PC-3 (cell line): ENCODE results near the gene CCDC142. TPM values are rescaled to one million over a fixed set of nuclear protein-coding genes. Genes with fewer than 3 reads are reported as not detected.

Experiments used
- ATAC-seq: fragments of 200-7000 bp; cut with Tn5 transposase; 2 replicates; pipeline ENCODE4 v1.9.1; 2020; ENCODE audit warnings: mild to moderate bottlenecking, moderate library complexity
- BruUV-seq: library from RNA; stranded (reverse); fragments of 400-500 nt; replicated peaks from 2 replicates; lab custom pipeline; 2021; lab: Mats Ljungman, UMichigan
- CTCF ChIA-PET: fragments of 300-600 bp; sonication (Branson Sonifier 250); formaldehyde crosslinking; loops from one replicate; lab custom pipeline; 2022; ENCODE audit warnings: antibody characterized with exemption; lab: Charles Lee
- POLR2A ChIA-PET: fragments of 300-600 bp; sonication (Branson Sonifier 250); formaldehyde crosslinking; loops from one replicate; lab custom pipeline; 2022; ENCODE audit warnings: antibody characterized with exemption; ENCODE audit not compliant: unreplicated experiment; lab: Charles Lee
- DNase-seq: peaks from one replicate; pipeline ENCODE4 v3.0.0-alpha.2; 2015
- H2AFZ ChIP-seq: fragments of 300-600 bp; sonication (generic); 2 replicates; pipeline ENCODE4 v1.6.0; 2016; ENCODE audit warnings: antibody characterized with exemption, low read length
- H3F3A ChIP-seq: fragments of 300-600 bp; sonication (generic); one replicate; pipeline ENCODE4 v1.6.0; 2017; ENCODE audit warnings: antibody characterized with exemption, low read length, control low read depth, mild to moderate bottlenecking; ENCODE audit not compliant: unreplicated experiment
- H3K27ac ChIP-seq: fragments of 300-600 bp; sonication (generic); 2 replicates; pipeline ENCODE4 v1.5.1; 2016; ENCODE audit warnings: mild to moderate bottlenecking, low read length
- H3K27me3 ChIP-seq: fragments of 300-600 bp; sonication (generic); 2 replicates; pipeline ENCODE4 v1.6.1; 2016; ENCODE audit warnings: low read length, mixed read lengths
- H3K36me3 ChIP-seq: fragments of 300-600 bp; sonication (generic); 2 replicates; pipeline ENCODE4 v1.6.1; 2016; ENCODE audit warnings: low read depth, mixed run types, low read length, mixed read lengths
- H3K4me1 ChIP-seq: fragments of 300-600 bp; sonication (generic); 2 replicates; pipeline ENCODE4 v1.5.1; 2016; ENCODE audit warnings: low read length; ENCODE audit not compliant: insufficient read depth
- H3K4me2 ChIP-seq: fragments of 300-600 bp; sonication (generic); 2 replicates; pipeline ENCODE4 v1.6.0; 2016; ENCODE audit warnings: low read length
- H3K4me3 ChIP-seq: fragments of 300-600 bp; sonication (generic); 2 replicates; pipeline ENCODE4 v1.5.1; 2016; ENCODE audit warnings: mild to moderate bottlenecking, low read length, mixed read lengths
- H3K79me2 ChIP-seq: fragments of 300-600 bp; sonication (generic); 2 replicates; pipeline ENCODE4 v1.6.1; 2017; ENCODE audit warnings: low read length, mixed read lengths
- H3K9ac ChIP-seq: fragments of 300-600 bp; sonication (generic); 2 replicates; pipeline ENCODE4 v1.6.0; 2016; ENCODE audit warnings: mild to moderate bottlenecking, low read length
- H3K9me2 ChIP-seq: fragments of 300-600 bp; sonication (generic); replicated peaks from 2 replicates; pipeline ENCODE4 v1.6.1; 2016; ENCODE audit warnings: mixed run types, low read length, mixed read lengths
- H3K9me3 ChIP-seq: fragments of 300-600 bp; sonication (generic); 2 replicates; pipeline ENCODE4 v1.6.1; 2016; ENCODE audit warnings: low read length, mixed read lengths
- H4K20me1 ChIP-seq: fragments of 300-600 bp; sonication (generic); 2 replicates; pipeline ENCODE4 v1.6.1; 2016; ENCODE audit warnings: low read length, mixed read lengths
- EZH2 ChIP-seq: fragments of 300-600 bp; sonication (generic); IDR thresholded peaks from one replicate; pipeline ENCODE4 v1.6.1; 2017; ENCODE audit warnings: antibody characterized with exemption, mild to moderate bottlenecking, low read length; ENCODE audit not compliant: unreplicated experiment
- EZH2phosphoT487 ChIP-seq: fragments of 300-600 bp; sonication (generic); IDR thresholded peaks from 2 replicates; pipeline ENCODE4 v1.6.1; 2018; ENCODE audit warnings: mild to moderate bottlenecking, antibody characterized with exemption, low read length, borderline replicate concordance
- intact Hi-C: fragments of 100-400 bp; cut with micrococcal nuclease; formaldehyde crosslinking; loops from 2 replicates; pipeline ENCODE4 v1.9.0; 2023
- total RNA-seq: library from RNA; depleted of rRNA; stranded (reverse); fragments of >200 nt; gene quantifications from 2 replicates; pipeline ENCODE4 v1.2.3, GENCODE V29; 2014
- TF ChIP-seq, protein P1 (sequence below): fragments of 300-600 bp; sonication (generic); conservative IDR thresholded peaks from 2 replicates; pipeline ENCODE4 v1.5.1; 2017; ENCODE audit warnings: antibody characterized with exemption, low read depth, mild to moderate bottlenecking, low read length

Gene CCDC142
- total RNA-seq, 1 experiment from 2014 or later, result 14.7 TPM

DNA sequence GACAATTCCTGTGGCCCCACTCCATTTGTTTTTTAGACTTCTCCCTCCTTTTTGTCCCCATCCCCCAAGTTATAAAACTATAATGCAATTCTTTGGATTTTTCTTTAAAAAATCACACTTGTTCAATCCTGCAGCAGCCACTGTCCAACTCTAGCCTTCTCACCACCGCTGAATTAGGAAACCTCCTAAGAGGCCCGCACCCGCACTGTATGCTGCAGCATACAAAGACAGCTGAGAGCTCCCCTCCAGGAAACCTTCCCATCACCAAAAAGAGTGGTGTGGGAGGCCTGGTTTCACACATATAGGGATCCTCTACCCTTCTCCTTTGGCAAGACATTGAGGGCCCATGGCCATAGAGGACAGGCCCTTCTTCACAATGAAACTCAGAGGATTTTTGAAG is 21.8 kb upstream of the CCDC142 start:
- BruUV-seq, result no TSS peak
- intact Hi-C loops, result no loop called here
- CTCF ChIA-PET, result no interaction called here
- Histone ChIP-seq H3K4me2 (no peak overlapping the region; the same call in 1 of the 2 replicates), H3F3A (no peaks in the 10 kb centered on the region), H3K9ac (no peak overlapping the region), H3K27ac (no peak overlapping the region), H3K9me2 (no peaks in the 10 kb centered on the region), H3K27me3 (no peaks in the 10 kb centered on the region), H3K36me3 (peaks cover 7% of the 10 kb centered on the region), H3K79me2 (peaks cover 22% of the 10 kb centered on the region), H2AFZ (no peak overlapping the region), H3K4me1 (peaks cover 18% of the 10 kb centered on the region), H3K9me3 (no peaks in the 10 kb centered on the region), H4K20me1 (no peaks in the 10 kb centered on the region), H3K4me3 (no peak overlapping the region)
- DNase-seq (no peak), ATAC-seq (no peak)
- POLR2A ChIA-PET, result no interaction called here
- TF ChIP-seq EZH2 (no peak), EZH2phosphoT487 (no peak)
- TF ChIP-seq, protein P1, sequence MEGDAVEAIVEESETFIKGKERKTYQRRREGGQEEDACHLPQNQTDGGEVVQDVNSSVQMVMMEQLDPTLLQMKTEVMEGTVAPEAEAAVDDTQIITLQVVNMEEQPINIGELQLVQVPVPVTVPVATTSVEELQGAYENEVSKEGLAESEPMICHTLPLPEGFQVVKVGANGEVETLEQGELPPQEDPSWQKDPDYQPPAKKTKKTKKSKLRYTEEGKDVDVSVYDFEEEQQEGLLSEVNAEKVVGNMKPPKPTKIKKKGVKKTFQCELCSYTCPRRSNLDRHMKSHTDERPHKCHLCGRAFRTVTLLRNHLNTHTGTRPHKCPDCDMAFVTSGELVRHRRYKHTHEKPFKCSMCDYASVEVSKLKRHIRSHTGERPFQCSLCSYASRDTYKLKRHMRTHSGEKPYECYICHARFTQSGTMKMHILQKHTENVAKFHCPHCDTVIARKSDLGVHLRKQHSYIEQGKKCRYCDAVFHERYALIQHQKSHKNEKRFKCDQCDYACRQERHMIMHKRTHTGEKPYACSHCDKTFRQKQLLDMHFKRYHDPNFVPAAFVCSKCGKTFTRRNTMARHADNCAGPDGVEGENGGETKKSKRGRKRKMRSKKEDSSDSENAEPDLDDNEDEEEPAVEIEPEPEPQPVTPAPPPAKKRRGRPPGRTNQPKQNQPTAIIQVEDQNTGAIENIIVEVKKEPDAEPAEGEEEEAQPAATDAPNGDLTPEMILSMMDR, result no peak

DNA sequence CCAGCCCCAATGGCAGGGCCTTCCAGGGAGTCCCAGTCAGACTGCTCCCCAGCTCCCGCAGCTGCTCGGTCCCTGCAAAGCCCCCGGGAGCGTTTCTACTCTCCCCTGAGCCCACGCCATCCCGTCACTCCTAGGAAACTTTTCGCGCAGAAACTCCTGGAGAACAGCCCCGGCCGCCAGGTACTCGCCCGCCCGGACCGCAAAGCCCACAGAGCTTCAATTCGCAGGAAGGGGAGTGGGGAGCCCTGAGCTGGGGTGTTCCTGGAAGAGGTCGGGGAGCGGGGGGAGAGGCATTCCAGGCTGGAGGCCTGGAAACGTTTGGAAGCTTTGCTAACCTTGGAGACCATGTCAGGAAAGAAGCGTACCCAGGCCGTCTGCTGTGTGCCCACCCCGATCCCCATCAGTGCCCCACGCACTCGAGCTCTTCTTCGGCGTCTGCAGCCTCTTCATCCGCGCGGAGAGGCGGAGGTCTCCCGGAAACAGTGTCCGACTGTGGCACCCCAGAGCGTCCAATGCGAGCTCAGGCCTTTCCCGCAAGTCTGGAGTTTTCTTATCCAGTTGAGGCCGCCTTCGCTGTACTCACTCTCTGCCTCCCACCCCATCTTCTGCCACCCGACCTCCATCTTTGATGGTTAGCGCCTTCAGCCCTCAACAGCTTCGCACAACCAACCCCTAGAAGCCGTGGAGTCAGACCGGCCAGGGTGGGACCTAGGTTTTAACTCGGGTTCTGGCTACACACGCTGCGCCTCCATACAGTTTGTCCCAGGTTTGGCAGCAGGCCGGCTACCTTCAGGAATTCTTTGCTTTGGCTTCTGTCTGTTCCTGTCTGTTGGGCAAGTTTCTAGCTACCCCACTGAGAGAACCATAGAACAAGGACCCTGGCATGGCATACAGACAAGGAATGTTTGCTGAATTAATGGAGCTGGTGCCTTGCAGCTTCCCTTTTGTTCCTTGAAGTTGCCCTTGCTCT is 21.0 kb upstream of the CCDC142 start:
- TF ChIP-seq EZH2, result no peak
- TF ChIP-seq EZH2phosphoT487, result no peak
- TF ChIP-seq, protein P1, result no peak
- no peaks in the 10 kb centered on the region for H3F3A ChIP-seq
- no peak overlapping the region for H3K4me3 ChIP-seq
- intact Hi-C loops, result no loop called here
- H3K27me3 ChIP-seq, result no peaks in the 10 kb centered on the region
- peaks cover 7% of the 10 kb centered on the region for H3K36me3 ChIP-seq
- H3K9me2 ChIP-seq, result no peaks in the 10 kb centered on the region
- no peak overlapping the region for H3K4me2 ChIP-seq
- no peaks in the 10 kb centered on the region for H3K9me3 ChIP-seq
- POLR2A ChIA-PET, result no interaction called here
- no peak overlapping the region for H3K9ac ChIP-seq
- DNase-seq, result no peak
- no peak overlapping the region for H2AFZ ChIP-seq
- H3K4me1 ChIP-seq, result peaks cover 24% of the 10 kb centered on the region
- no peak overlapping the region for H3K27ac ChIP-seq
- H3K79me2 ChIP-seq, result peaks cover 22% of the 10 kb centered on the region
- CTCF ChIA-PET, result no interaction called here
- no peaks in the 10 kb centered on the region for H4K20me1 ChIP-seq
- no peak for ATAC-seq
- BruUV-seq, result no TSS peak
